ENCODE results near the gene FGF19. TPM values are rescaled to one million over a fixed set of nuclear protein-coding genes. Genes with fewer than 3 reads are reported as not detected.
A peak's percentile ranks its signal among the peaks of the same experiment; 100 is the strongest.

FGF19 gene
- total RNA-seq, 6 experiments from 2014 or later: 0.18 TPM; not detected in 5

GRCh38 chr11:69648679-69649575 lies 54.9 kb downstream of the FGF19 start:
- Histone ChIP-seq H3K27ac (no peak overlapping the region), H3K4me3 (no peak overlapping the region), H3K36me3 (peaks cover 0 to 70% (median 22%) of the 10 kb centered on the region in 4 donors), H3K4me1 (peaks cover 0 to 8% (median 4%) of the 10 kb centered on the region in 4 donors), H3K9me3 (no peaks in the 10 kb centered on the region), H3K27me3 (no peaks in the 10 kb centered on the region)
- intact Hi-C loops (cut with DNase I): loop anchor here in 1 of 2 donors (5.0 kb wide), 2 partner anchors 357 to 547 kb away; partner anchors contain the start of gene MYEOV
- DNase-seq: peak; percentile 20 to 48 (median 42)
- ATAC-seq: no peak
- WGBS (ENCODE audit: insufficient coverage, low coverage, low lambda C conversion rate, missing lambda C conversion rate): 79% methylated on average over 9 of the region's 37 CpGs
- TF ChIP-seq CTCF (IDR thresholded peaks at IDR 0.05): no peak
- TF ChIP-seq POLR2A (IDR thresholded peaks at IDR 0.05): no peak

Other genes with a start within 250 kb of the FGF19 start
- gene LINC01488, start 222.4 kb downstream of the FGF19 start, total RNA-seq: 10 to 100 TPM in 1 of 6 experiments, 1 to 10 TPM in 3, under 1 TPM in 1, not detected in 1; 0.63 to 22.9 (median 1.1) TPM
- 100 to 1,000 TPM in 3 of 6 experiments, 10 to 100 TPM in 3; 67.0 to 283 (median 94.1) TPM for gene CCND1, start 62.9 kb downstream of the FGF19 start, total RNA-seq
- 1 to 10 TPM; 4.1 to 7.9 (median 5.6) TPM for gene LTO1, start 28.7 kb downstream of the FGF19 start, total RNA-seq
- gene FGF4, start 71.3 kb upstream of the FGF19 start, total RNA-seq: not detected
- not detected for gene FGF3, start 115.4 kb upstream of the FGF19 start, total RNA-seq

Measured in right lobe of liver (tissue), 6 donors.